A673 (cell line): Measurements from ENCODE around the gene UBIAD1.

ENCODE experiments used
- CTCF ChIP-seq: fragments of 300-800, 200-600 bp; sonication (generic); conservative IDR thresholded peaks from 2 replicates; pipeline ENCODE4 v1.5.1; 2017; ENCODE audit warnings: low read depth, mild to moderate bottlenecking, antibody characterized with exemption, low read length, moderate library complexity, mixed read lengths
- EZH2 ChIP-seq: fragments of 200-600 bp; sonication (generic); IDR thresholded peaks from 2 replicates; pipeline ENCODE4 v1.6.1; 2017; ENCODE audit warnings: borderline replicate concordance, low read depth, mild to moderate bottlenecking, mixed read lengths, antibody characterized with exemption, low read length; ENCODE audit not compliant: poor library complexity, severe bottlenecking

- TF ChIP-seq EZH2 (no peak), CTCF (no peak)
Observed at GRCh38 chr1:11316701-11317100, 43.7 kb downstream of the UBIAD1 start.
